OCI-LY7 (cell line): ENCODE data around the gene RFK.

Experiments used
- EZH2phosphoT487 ChIP-seq: fragments of 200-600 bp; sonication (generic); IDR thresholded peaks from 2 replicates; pipeline ENCODE4 v1.6.1; 2018; ENCODE audit warnings: low read depth, borderline replicate concordance, mild to moderate bottlenecking, mixed run types, antibody characterized with exemption, low read length, moderate library complexity, mixed read lengths
- TF ChIP-seq, protein P1 (sequence below): fragments of 200-600 bp; sonication (generic); conservative IDR thresholded peaks from 2 replicates; pipeline ENCODE4 v1.5.1; 2014; ENCODE audit warnings: mild to moderate bottlenecking, antibody characterized with exemption, low read length, moderate library complexity, mixed read lengths

DNA sequence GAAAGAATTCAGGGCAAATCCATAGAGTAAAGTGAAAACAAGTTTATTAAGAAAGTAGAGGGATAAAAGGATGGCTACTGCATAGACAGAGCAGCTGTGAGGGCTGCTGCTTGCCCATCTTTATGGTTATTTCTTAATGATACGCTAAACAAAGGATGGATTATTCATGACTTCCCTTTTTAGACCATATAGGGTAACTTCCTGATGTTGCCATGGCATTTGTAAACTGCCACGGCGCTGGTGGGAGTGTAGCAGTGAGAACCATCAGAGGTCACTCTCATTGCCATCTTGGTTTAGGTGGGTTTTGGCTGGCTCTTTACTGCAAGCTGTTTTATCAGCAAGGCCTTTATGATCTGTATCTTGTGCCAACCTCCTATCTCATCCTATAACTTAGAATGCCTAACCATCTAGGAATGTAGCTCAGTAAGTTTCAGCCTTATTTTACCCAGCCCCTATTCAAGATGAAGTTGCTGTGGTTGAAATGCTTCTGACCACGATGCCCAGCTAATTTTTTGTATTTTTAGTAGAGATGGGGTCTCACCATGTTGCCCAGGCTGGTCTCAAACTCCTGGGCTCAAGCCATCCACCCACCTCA is 42.1 kb downstream of the RFK start:
- TF ChIP-seq, protein P1, sequence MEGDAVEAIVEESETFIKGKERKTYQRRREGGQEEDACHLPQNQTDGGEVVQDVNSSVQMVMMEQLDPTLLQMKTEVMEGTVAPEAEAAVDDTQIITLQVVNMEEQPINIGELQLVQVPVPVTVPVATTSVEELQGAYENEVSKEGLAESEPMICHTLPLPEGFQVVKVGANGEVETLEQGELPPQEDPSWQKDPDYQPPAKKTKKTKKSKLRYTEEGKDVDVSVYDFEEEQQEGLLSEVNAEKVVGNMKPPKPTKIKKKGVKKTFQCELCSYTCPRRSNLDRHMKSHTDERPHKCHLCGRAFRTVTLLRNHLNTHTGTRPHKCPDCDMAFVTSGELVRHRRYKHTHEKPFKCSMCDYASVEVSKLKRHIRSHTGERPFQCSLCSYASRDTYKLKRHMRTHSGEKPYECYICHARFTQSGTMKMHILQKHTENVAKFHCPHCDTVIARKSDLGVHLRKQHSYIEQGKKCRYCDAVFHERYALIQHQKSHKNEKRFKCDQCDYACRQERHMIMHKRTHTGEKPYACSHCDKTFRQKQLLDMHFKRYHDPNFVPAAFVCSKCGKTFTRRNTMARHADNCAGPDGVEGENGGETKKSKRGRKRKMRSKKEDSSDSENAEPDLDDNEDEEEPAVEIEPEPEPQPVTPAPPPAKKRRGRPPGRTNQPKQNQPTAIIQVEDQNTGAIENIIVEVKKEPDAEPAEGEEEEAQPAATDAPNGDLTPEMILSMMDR, result no peak
- no peak for TF ChIP-seq EZH2phosphoT487
